SJCRH30 (cell line): ENCODE measurements around the gene CXCL16. TPM values are rescaled to one million over a fixed set of nuclear protein-coding genes. Genes with fewer than 3 reads are reported as not detected.

Experiments
- DNase-seq, 2 experiments: peaks; one replicate each; pipeline ENCODE4 v3.0.0-alpha.2; 2015 to 2020
- H3K27ac ChIP-seq: fragments of 250-450 bp; sonication (Bioruptor Pico); 2 replicates; pipeline ENCODE4 v1.5.1; 2020; ENCODE audit warnings: mild to moderate bottlenecking, moderate library complexity
- H3K27me3 ChIP-seq: fragments of 250-450 bp; sonication (Bioruptor Pico); 2 replicates; pipeline ENCODE4 v1.5.1; 2020; ENCODE audit warnings: mild to moderate bottlenecking, moderate library complexity
- H3K36me3 ChIP-seq: fragments of 250-450 bp; sonication (Bioruptor Pico); 2 replicates; pipeline ENCODE4 v1.5.1; 2020; ENCODE audit warnings: mild to moderate bottlenecking, moderate library complexity
- H3K4me1 ChIP-seq: fragments of 250-450 bp; sonication (Bioruptor Pico); 2 replicates; pipeline ENCODE4 v1.5.1; 2020; ENCODE audit warnings: mild to moderate bottlenecking, moderate library complexity
- H3K4me3 ChIP-seq: fragments of 250-450 bp; sonication (Bioruptor Pico); 2 replicates; pipeline ENCODE4 v1.5.1; 2020; ENCODE audit warnings: mild to moderate bottlenecking, moderate library complexity
- H3K9me3 ChIP-seq: fragments of 250-450 bp; sonication (Bioruptor Pico); replicated peaks from 2 replicates; pipeline ENCODE4 v1.5.1; 2020; ENCODE audit warnings: mild to moderate bottlenecking, moderate library complexity
- total RNA-seq: library from RNA; depleted of rRNA; stranded (reverse); fragments of >200 nt; shearing (Covaris generic); gene quantifications from 2 replicates; pipeline ENCODE4 v1.2.3, GENCODE V29; 2014

CXCL16 gene
- total RNA-seq, 1 experiment from 2014 or later = not detected

- no peak overlapping the region for H3K4me3 ChIP-seq
- no peak for DNase-seq
- H3K27me3 ChIP-seq = no peaks in the 10 kb centered on the region
- no peak overlapping the region for H3K27ac ChIP-seq
- H3K9me3 ChIP-seq = no peaks in the 10 kb centered on the region
- no peaks in the 10 kb centered on the region for H3K4me1 ChIP-seq
- no peaks in the 10 kb centered on the region for H3K36me3 ChIP-seq
Measured at GRCh38 chr17:4741544-4741943, 1.8 kb upstream of the CXCL16 start.

- Histone ChIP-seq H3K27me3 (no peaks in the 10 kb centered on the region), H3K9me3 (no peaks in the 10 kb centered on the region), H3K4me3 (no peak overlapping the region), H3K36me3 (no peaks in the 10 kb centered on the region), H3K27ac (no peak overlapping the region), H3K4me1 (no peaks in the 10 kb centered on the region)
- no peak for DNase-seq
Measured at GRCh38 chr17:4740584-4740983, 856 bp upstream of the CXCL16 start.

GRCh38 chr17:4740025-4740351 is 260 bp upstream of the CXCL16 start:
- Histone ChIP-seq H3K4me3 (no peak overlapping the region), H3K27me3 (no peaks in the 10 kb centered on the region), H3K36me3 (no peaks in the 10 kb centered on the region), H3K9me3 (no peaks in the 10 kb centered on the region), H3K4me1 (no peaks in the 10 kb centered on the region), H3K27ac (no peak overlapping the region)
- DNase-seq = no peak

- no peak overlapping the region for H3K4me3 ChIP-seq
- H3K4me1 ChIP-seq = no peaks in the 10 kb centered on the region
- no peaks in the 10 kb centered on the region for H3K36me3 ChIP-seq
- no peaks in the 10 kb centered on the region for H3K27me3 ChIP-seq
- no peak for DNase-seq
- H3K9me3 ChIP-seq = no peaks in the 10 kb centered on the region
- no peak overlapping the region for H3K27ac ChIP-seq
Measured at GRCh38 chr17:4738136-4739121, 1.3 kb downstream of the CXCL16 start.

GRCh38 chr17:4735876-4736651 is 3.7 kb downstream of the CXCL16 start:
- Histone ChIP-seq H3K27ac (no peak overlapping the region), H3K36me3 (no peaks in the 10 kb centered on the region), H3K4me1 (no peaks in the 10 kb centered on the region), H3K9me3 (no peaks in the 10 kb centered on the region), H3K27me3 (no peaks in the 10 kb centered on the region), H3K4me3 (no peak overlapping the region)
- DNase-seq = no peak

- no peak for DNase-seq
- H3K27me3 ChIP-seq = no peaks in the 10 kb centered on the region
- no peaks in the 10 kb centered on the region for H3K36me3 ChIP-seq
- H3K9me3 ChIP-seq = no peaks in the 10 kb centered on the region
- H3K27ac ChIP-seq = no peak overlapping the region
- H3K4me1 ChIP-seq = no peaks in the 10 kb centered on the region
- no peak overlapping the region for H3K4me3 ChIP-seq
Measured at GRCh38 chr17:4734857-4735475, 4.8 kb downstream of the CXCL16 start.

- Histone ChIP-seq H3K9me3 (no peaks in the 10 kb centered on the region), H3K36me3 (no peaks in the 10 kb centered on the region), H3K27me3 (no peaks in the 10 kb centered on the region), H3K4me3 (no peak overlapping the region), H3K4me1 (no peaks in the 10 kb centered on the region), H3K27ac (no peak overlapping the region)
- DNase-seq = no peak
Measured at GRCh38 chr17:4733073-4733531, 6.6 kb downstream of the CXCL16 start.

GRCh38 chr17:4728124-4728523 is 11.6 kb downstream of the CXCL16 start:
- no peak overlapping the region for H3K4me3 ChIP-seq
- no peak overlapping the region for H3K27ac ChIP-seq
- no peaks in the 10 kb centered on the region for H3K27me3 ChIP-seq
- no peaks in the 10 kb centered on the region for H3K9me3 ChIP-seq
- no peak for DNase-seq
- no peaks in the 10 kb centered on the region for H3K36me3 ChIP-seq
- H3K4me1 ChIP-seq = no peaks in the 10 kb centered on the region

- Histone ChIP-seq H3K27me3 (no peaks in the 10 kb centered on the region), H3K4me1 (no peaks in the 10 kb centered on the region)
Measured at GRCh38 chr17:4725646-4726310, 13.9 kb downstream of the CXCL16 start.

GRCh38 chr17:4724650-4725049 is 15.1 kb downstream of the CXCL16 start:
- DNase-seq = no peak
- no peaks in the 10 kb centered on the region for H3K36me3 ChIP-seq

More at GRCh38 chr17:4725646-4726310, 13.9 kb downstream of the CXCL16 start:
- Histone ChIP-seq H3K27ac (no peak overlapping the region), H3K4me3 (no peak overlapping the region), H3K36me3 (no peaks in the 10 kb centered on the region), H3K9me3 (no peaks in the 10 kb centered on the region)
- no peak for DNase-seq

GRCh38 chr17:4722678-4723240 is 17.0 kb downstream of the CXCL16 start:
- Histone ChIP-seq H3K27ac (no peak overlapping the region), H3K9me3 (no peaks in the 10 kb centered on the region), H3K4me1 (no peaks in the 10 kb centered on the region), H3K36me3 (no peaks in the 10 kb centered on the region), H3K4me3 (no peak overlapping the region), H3K27me3 (no peaks in the 10 kb centered on the region)
- DNase-seq = no peak

More at GRCh38 chr17:4724650-4725049, 15.1 kb downstream of the CXCL16 start:
- Histone ChIP-seq H3K9me3 (no peaks in the 10 kb centered on the region), H3K4me3 (no peak overlapping the region), H3K27me3 (no peaks in the 10 kb centered on the region), H3K4me1 (no peaks in the 10 kb centered on the region), H3K27ac (no peak overlapping the region)

- H3K36me3 ChIP-seq = no peaks in the 10 kb centered on the region
- H3K27ac ChIP-seq = no peak overlapping the region
- no peak overlapping the region for H3K4me3 ChIP-seq
- H3K4me1 ChIP-seq = no peaks in the 10 kb centered on the region
- no peaks in the 10 kb centered on the region for H3K9me3 ChIP-seq
- DNase-seq = no peak
- H3K27me3 ChIP-seq = no peaks in the 10 kb centered on the region
Measured at GRCh38 chr17:4721203-4722135, 18.3 kb downstream of the CXCL16 start.

GRCh38 chr17:4720787-4721186 is 18.9 kb downstream of the CXCL16 start:
- Histone ChIP-seq H3K36me3 (no peaks in the 10 kb centered on the region), H3K4me3 (no peak overlapping the region), H3K27ac (no peak overlapping the region), H3K9me3 (no peaks in the 10 kb centered on the region), H3K27me3 (no peaks in the 10 kb centered on the region), H3K4me1 (no peaks in the 10 kb centered on the region)
- no peak for DNase-seq
